Stimulated activated CD4-positive, alpha-beta T cell treated with anti-CD3 and anti-CD28 coated beads, TNF-alpha, amount 100 ng/mL, for 4 hours (primary cell): ENCODE results near the gene STAG1.
"Not testable (repeated sequence)": the region's sequence is repeated elsewhere in the genome, so short reads cannot be mapped to it uniquely, and the experiment has no call there.

Experiments
- DNase-seq, 3 experiments: peaks; one replicate each; pipeline ENCODE4 v3.0.0-alpha.2; 2020; ENCODE audit warnings: low read depth in 3 of 3

Gene STAG1

GRCh38 chr3:136595913-136596697 lies 156.1 kb downstream of the STAG1 start:
- no peak for DNase-seq

GRCh38 chr3:136586580-136586979 lies 165.6 kb downstream of the STAG1 start:
- no peak for DNase-seq

- DNase-seq = no peak
These were observed 167.4 kb downstream of the STAG1 start for GRCh38 chr3:136584728-136585127.

DNA sequence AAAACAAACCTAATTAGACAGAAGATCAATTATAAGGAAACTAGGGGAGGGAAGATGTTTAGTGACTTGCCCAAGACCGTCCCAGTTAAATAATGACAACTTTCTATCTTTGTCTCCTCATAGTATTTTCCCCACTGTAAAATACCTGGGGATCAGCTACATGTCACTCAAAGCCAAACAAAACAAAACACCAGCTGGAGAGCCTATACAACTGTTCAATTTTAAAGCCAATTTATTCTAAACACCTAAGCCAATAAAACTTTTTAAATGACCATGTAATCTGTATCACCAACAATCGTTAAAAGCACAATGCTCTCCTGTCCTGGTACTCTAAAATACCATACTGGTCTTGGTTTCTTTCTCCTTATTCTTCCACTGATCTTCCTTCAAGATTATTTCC lies 168.4 kb downstream of the STAG1 start:
- no peak for DNase-seq

- DNase-seq = no peak
These were observed 174.4 kb downstream of the STAG1 start for GRCh38 chr3:136577791-136578190.

- no peak for DNase-seq
These were observed 175.7 kb downstream of the STAG1 start for GRCh38 chr3:136576279-136577009.

DNA sequence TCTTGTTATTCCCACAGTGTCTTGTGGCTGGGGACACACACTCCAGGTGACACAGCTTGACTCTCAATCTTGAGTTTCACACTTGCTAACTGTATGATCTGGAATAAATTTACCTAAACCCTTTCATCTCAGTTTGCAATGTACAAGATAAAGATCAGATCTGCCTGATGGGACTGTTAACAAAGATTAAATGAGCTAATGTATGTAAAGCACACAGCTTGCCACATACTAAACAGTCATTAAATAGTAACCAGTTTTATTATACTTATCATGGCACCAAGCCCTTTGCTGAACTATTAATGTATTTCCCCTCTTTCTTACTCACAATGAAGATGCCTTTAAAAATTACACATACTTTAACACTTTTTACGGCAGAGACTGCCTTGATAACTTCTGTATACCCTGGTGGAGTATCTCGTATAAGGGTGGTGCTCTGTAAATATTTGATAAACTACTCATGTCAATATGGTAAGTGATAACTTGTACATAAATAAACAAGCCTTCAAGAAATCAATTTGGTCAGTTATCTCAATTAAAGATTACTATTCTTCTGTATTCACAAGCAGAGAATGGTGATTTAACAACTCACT lies 184.5 kb downstream of the STAG1 start:
- no peak for DNase-seq

- DNase-seq = not testable (repeated sequence)
These were observed 187.2 kb downstream of the STAG1 start for GRCh38 chr3:136564962-136565361.

DNA sequence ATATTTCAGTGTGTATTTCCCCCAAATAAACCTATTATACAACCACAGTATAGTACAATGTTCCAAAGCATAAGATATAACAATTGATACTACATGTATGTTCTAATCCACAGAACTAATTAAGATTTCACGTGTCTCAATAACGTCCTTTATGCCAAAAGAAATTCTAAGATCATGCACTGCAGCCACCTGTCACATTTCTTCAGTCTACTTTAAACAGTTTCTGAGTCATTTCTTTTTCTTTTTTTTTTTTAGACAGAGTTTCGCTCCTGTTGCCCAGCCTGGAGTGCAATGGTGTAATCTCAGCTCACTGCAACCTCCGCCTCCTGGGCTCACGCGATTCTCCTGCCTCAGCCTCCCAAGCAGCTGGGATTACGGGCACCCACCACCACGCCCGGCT lies 190.2 kb downstream of the STAG1 start:
- no peak for DNase-seq

DNA sequence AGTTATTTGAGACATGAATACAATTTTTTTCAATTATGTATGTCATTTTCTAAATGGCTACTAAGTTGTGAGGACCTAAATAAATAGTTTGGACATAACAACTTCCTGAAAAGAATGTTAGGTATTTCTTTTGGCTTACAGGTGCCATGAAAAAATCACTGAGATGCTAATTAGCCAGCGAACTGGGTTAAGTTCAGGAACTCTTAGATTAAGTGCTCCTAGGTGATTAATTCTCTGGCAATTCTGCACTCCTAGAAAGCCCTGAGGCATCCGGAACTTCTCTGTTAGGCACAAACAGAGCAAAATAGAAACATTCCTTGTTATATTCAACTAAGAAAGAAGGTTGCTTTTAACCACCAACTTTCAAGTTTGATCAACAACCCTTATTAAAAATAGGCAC lies 192.3 kb downstream of the STAG1 start:
- DNase-seq = no peak

- DNase-seq = not testable (repeated sequence)
These were observed 202.7 kb downstream of the STAG1 start for GRCh38 chr3:136549461-136549860.

DNA sequence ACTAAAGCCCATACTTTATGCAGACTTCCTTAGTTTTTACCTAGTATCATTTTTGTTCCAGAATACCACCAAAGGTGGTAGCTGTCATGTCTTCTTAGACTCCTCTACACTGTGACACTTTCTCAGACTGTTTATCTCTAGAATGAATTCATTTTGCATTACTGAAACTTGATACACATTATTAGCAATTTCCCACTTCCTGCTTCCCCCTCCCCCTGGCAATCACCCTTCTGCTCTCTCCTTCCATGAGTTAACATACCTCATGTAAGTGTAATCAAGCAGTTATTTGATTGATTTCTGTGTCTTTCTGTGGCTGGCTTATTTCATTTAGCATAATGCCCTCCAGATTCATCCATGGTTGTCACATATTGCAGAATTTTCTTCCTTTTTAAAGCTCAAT lies 204.9 kb downstream of the STAG1 start:
- no peak for DNase-seq

DNA sequence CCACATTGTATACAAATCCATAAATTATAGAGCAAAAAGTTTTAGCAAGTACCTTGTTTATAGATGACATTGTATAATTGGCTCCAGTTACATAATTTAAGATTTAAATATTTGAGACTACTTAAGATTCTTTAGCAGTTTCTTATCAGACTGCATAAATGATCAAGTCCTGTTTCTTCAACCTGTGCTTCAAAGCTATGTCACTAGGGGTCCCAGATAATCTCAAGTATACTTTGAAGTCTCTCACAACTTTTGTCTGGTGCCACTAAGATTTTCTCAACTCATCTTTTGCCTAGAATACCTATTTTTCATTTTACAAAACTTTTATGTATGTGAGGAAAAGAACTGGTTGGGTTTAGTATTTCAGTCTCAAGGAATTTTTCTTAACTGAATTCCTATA lies 205.5 kb downstream of the STAG1 start:
- no peak for DNase-seq

- DNase-seq = no peak
These were observed 206.4 kb downstream of the STAG1 start for GRCh38 chr3:136545664-136546268.

DNA sequence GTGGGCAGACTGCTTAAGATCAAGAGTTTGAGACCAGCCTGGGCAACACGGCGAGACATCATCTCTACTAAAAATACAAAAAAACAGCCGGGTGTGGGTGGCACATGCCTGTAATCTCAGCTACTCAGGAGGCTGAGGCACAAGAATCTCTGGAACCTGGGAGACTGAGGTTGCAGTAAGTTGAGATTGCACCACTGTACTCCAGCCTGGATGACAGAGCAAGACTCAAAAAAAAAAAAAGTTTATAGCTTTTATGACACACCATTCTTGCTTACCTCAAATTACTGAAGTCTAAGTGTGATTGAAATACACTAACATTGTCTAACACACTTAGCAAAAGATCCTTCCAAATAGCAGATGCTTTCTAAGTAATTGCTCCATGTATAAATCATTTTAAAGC lies 207.6 kb downstream of the STAG1 start:
- DNase-seq = no peak

GRCh38 chr3:136543385-136543784 lies 208.8 kb downstream of the STAG1 start:
- no peak for DNase-seq

- DNase-seq = no peak
These were observed 216.3 kb downstream of the STAG1 start for GRCh38 chr3:136535906-136536305.

GRCh38 chr3:136532766-136533165 lies 219.4 kb downstream of the STAG1 start:
- no peak for DNase-seq

- no peak for DNase-seq
These were observed 234.1 kb downstream of the STAG1 start for GRCh38 chr3:136518102-136518501.

GRCh38 chr3:136516656-136517055 lies 235.5 kb downstream of the STAG1 start:
- DNase-seq = no peak

GRCh38 chr3:136516095-136516494 lies 236.1 kb downstream of the STAG1 start:
- DNase-seq = no peak

DNA sequence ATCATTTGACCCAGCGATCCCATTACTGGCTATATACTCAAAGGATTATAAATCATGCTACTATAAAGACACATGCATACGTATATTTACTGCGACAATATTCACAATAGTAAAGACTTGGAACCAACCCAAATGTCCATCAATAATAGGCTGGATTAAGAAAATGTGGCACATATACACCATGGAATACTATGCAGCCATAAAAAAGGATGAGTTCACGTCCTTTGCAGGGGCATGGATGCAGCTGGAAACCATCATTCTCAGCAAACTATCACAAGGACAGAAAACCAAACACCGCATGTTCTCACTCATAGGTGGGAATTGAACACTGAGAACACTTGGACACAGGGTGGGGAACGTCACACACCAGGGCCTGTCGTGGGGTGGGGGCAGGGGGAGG lies 237.6 kb downstream of the STAG1 start:
- DNase-seq = not testable (repeated sequence)
